Activated CD8-positive, alpha-beta memory T cell treated with anti-CD3 and anti-CD28 coated beads for 1 hour (primary cell): Measurements from ENCODE around the gene HTR1D.

Experiments used
- DNase-seq, 2 donors: peaks; one replicate each; pipeline ENCODE4 v3.0.0-alpha.2; 2020; ENCODE audit warnings: low read depth in 1 of 2; ENCODE audit errors: extremely low read depth in 1 of 2

HTR1D gene

DNA sequence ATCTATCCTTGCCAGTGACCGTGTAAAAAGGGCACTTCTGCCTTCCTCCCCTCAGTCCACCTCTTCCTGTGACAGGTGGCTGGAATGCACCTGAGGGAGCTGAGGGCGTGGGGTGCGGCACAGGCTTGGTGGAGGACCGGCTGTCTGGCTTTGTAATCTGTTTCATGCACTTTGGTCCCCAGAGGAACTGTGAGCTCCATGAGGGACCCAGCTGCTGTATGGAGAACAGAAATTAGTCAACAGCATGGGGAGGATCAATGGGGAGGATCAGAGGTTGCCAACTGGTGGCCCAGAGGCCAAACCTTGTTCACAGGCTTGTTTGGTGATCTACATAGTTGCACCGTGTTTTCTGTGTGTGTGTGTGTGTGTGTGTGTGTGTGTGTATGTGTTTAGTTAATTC lies 29.7 kb downstream of the HTR1D start:
- DNase-seq, result no peak

DNA sequence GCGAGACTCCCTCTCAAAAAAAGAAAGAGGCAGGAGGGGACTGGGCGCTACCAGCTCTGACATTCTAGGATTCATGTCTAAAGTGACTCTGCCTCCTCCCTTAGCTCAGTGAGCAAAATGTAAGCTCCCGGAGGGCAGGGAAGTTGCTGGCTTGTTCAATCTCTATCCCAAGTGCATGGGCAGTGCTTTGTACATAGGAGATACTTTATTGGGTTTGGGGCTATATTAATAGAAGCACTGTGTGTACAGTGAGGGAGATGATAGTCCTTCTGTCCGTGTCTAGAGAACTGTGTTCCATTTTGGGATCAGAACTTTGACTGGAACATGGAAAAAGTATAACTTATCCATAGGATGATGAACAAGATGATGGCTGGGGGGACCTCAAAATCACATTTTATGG lies 31.9 kb downstream of the HTR1D start:
- DNase-seq, result no peak

DNA sequence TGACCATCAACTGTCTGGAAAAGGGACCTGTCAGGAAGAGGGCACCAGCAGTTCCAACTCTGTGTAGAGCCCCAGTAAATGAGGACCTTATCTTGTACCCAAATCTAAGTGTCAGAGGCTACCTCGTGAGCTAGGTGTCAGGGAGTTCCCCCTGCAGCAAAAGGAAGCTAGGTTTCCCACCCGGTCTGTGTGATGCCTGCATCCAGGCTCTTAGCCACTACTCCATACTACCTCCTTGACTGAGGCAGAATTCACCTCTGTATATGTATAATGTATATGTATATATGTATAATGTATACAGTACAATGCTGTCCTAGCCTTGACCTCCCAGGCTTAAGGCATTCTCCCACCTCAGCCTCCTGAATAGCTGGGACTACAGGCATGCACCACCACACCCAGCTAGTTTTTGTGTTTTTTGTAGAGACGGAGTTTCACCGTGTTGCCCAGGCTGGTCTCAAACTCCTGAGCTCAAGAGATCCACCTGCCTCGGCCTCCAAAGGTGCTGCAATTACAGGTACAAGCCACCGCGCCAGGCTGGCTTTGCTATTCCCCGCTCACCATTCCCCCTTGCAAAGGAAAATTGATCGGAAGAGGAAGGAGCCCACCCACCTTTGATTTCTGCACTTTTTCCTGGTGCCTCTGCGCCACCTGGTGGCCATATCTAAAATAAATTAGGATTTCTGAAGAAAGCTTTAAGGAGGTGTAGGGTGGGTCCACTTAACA lies 32.9 kb downstream of the HTR1D start:
- peak in 1 of 2 donors; percentile 16 for DNase-seq

DNA sequence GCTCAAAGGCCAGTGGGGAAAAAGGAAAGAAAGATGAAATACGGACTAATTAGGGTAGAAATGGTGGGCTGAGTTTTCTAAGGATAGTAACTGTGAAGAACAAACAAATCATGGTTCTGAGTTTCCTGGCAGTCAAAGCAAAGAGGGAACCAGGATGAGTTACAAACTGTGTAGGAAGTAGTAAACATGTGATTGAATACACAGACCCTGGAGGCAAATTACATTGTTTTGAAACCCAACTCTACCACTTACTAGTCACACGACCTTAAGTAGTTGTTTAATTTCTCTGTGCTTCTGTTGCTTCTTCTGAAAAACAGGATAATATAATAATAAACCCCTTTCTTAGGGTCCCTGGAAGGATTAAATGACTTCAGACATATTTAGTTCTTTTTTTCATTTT lies 37.4 kb downstream of the HTR1D start:
- no peak for DNase-seq

DNA sequence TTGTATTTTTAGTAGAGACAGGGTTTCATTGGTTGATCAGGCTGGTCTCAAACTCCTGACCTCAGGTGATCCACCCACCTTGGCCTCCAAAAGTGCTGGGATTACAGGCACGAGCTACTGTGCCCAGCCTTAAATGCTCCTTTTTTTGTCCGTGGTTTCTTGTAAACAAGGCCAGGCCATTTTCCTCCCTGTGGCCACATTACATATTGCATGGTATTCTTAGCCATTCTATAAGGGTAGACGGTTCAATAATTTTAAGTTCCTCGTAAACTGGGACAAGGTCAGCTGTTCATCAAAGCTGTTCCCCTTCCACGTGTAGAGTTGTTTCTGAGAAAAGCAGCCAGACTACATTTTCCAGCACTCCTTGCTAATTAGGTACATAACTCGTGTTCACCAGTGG lies 38.4 kb downstream of the HTR1D start:
- DNase-seq, result no peak

DNA sequence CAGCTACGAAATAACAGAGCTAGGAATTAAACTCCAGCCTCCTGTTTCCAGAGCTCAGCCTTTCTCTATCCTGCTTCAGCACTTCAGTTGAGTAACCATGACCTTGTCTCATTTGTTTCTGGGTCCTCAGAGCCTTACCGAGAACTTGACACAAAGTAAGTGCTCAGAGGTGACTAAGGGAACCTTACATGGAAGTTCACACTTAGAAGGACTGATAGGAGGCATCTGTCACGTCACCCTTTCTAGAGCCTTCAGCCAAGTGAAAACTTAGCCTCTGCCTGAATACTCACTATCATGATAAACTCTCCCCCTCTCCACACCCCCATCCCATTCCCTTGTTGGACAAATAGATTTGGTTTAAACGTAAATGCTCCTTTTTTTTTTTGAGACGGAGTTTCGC lies 38.9 kb downstream of the HTR1D start:
- DNase-seq, result no peak

DNA sequence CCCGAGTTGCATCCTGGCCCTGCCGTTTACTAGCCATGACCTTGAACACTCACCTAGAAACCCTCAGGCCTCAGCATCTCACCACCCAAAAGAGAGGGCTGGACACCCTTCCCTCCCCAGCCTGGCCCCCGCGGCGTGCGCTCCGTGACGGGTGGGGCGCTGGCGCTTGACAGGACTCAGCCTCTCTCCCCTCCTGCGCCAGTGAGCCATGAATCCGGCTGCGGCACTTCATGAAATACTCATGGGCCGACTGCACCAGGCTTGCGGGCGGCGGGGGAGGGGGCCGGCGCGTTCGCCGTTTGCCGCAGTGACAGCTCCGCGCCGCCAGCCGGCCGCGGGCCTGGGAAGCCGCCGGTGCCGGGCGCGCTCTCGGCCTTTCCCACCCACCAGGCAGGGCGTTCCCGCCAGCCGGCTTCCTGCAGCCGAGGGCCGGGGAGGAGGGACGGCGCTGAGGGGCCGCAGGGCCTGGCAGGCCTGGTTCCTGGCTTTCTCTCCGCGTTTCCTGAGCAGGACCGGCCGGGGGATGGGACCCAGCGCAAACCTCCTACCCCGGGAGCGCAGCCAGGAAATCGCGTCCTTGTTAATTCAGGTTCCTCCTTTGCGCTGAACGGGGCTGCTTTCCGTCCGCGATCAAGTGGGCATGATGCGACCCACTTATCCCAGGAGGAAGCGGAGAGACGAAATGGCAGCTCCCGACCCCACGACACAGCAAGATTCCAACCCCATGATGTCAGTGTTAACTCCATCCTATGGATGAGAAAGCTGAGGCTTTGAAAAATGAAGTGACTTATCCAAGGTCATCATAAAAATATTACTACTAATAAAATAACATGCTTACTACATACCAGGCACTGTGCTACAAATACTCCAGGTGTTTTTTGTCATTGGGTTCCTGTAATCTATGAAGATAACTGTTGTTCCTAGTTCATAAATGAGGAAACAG lies 39.6 kb downstream of the HTR1D start:
- DNase-seq, result peak in 1 of 2 donors; percentile 27

DNA sequence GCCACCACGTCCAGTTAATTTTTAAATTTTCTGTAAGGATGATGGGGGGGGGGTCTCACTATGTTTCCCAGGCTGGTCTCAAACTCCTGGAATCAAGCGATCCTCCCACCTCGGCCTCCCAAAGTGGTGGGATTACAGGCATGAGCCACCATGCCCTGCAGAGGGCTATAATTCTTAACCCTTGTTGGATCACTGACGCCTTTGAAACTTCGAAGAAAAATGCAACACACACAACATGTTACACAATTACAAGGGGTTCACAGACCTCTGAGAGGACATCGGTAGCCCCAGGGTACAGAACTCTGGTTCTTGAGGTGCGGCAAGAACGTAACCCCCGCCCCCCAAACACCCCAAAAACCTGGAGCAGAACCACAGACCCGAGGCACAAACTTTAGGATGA lies 40.3 kb downstream of the HTR1D start:
- no peak for DNase-seq

DNA sequence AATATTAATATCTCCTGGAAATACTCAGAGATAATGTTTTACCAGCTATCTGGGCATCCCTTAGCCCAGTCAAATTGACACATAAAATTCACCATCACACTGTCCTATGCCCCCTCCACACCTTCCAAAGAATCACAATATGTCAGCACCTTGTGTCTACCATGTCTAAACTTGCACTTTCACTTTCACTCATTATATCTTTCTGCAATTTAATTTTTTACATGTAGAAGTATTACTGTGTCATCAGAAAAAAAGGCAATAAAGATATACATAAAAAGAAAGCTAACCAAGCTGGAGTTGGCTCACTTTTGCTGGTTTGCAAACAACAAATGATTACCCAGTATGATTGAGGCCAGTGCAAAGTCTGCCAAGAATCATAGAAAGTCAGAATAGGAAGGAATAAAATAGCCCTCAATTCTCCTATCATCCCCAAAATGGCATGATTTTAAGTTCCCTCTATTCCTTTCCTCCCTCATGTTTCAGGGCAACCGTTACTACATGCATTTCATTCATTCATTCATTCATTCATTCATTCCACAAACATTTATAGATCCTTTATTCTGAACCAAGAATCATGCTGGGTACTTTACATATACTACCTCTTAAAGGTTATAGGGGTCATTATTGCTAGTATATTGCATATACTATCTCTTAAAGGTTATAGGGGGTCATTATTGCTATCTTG lies 42.7 kb downstream of the HTR1D start:
- no peak for DNase-seq

DNA sequence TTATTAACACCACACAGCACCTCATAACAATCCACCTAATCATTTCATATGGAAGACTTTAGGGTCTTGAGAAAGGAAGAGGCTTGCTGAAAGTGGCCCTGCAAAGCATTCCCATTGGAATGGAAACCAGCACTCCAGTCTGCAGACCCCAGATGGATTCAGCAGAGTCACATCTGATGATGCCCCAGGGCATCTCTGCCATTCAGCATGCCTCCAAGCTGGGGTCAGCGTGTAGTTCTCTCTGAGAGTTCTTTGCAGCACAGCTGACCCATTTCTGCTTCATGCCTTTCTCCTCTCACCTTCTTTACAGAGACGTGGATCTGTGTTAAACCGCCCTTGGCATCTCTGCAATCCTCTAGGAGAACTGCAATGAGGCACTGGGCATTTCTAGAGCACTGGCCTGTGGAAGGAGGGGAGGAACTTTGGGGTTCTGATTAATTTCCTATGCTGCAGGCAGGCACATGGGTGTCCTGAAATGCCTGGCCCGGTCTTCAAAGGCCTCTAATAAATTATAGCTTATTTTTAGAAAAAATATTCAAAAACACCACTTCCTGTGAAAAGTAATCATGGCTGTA lies 46.0 kb downstream of the HTR1D start:
- no peak for DNase-seq

DNA sequence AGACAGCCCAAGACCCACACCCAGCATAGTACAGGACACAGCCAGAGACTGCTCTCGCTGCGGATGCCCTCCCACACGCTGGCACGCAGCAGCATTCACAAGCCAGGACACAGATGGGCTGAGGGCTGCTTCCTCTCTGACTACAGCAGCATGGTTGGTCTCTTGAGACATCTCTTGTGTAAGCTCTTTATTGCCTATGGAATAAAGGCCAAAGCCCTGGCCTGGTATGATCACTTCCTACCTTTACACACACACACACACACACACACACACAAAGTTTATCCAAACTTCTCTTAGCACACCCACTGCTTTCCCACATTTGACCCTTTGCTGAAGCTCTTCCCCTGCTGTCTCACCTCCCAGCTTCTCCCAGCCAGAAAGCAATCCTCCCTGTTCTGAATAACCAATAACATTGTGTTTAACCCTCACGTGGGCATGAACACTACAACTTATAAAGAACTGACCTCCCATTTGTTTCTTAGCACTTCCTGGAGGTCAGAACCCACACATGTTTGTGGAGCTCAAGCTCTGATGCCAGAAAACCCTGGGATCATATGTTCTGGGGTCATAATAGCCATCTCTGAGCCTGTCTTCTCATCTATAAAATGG lies 47.5 kb downstream of the HTR1D start:
- no peak for DNase-seq

DNA sequence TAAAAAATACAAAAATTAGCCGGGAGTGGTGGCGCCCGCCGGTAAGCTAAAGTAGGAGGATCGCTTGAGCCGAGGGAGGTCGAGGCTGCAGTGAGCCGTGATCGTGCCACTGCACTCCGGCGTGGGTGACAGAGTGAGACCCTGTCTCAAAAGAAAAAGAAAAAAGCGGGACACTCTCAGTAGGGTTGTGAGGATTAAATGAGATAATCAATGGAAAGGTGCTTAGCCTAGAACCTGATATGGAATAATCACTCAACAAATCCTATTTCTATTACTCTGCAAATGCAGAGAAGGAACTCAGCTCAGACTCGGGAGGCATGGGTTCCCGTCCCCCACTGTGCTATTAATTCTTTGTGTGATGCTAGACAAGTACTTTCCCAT lies 48.1 kb downstream of the HTR1D start:
- DNase-seq, result no peak

DNA sequence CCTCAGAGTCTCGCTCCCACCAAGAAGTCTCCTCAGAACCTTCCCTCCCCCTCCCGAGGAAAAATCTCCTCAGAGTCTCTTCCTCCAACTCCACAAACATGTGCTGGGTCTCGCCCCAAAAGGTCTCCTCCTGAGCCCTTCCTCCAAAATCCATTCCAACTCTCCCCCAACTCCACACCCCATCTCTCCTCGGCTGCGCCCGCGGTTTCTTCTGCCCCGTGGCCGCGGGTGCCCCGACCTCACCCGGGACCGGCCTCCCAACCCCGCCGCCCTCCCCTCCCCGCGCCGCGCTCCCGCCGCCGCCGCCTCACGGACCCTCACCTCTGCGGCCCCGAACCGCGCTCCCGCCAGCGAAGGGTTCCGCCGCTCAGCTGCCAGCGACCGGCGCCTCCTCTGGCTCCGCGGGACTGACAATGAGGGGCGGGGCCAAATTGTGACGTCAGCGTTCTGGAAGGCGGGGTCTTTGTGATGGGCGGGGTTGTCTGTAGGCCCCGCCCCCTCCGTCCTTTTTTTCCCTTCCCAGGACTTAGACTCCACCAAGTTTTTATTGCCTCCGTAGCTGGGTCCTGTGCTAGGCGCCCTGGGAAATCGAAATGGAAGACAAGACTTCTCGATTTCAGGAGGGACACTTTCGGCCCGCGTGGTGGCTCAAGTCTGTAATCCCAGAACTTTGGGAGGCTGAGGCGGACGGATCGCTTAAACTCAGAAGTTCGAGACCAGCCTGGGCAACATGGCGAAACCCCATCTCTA lies 48.7 kb downstream of the HTR1D start, which contains the start of gene LUZP1:
TSS of gene LUZP1 (minus strand) at position 412 of the 750 bp plus-strand sequence.
- DNase-seq, result peak; percentile 75 to 89

DNA sequence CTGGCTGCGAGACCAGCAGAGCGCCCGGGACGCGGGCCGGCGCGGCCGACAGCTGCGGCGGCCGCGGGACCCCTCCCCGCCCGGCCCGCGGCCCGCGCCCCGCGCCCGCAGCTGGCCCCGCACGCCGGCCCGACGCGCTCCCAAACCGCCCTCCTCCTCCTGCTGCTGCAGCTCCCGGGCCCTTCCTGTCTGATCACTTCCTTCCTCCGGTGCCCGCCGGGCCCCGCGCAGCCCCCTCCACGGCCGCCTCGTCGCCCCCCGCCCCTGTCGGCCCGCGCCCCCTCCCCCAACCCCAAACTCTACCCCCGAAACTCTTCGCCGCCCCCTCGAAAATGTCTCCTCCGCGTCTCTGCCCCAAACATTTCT lies 49.2 kb downstream of the HTR1D start:
- DNase-seq, result no peak

DNA sequence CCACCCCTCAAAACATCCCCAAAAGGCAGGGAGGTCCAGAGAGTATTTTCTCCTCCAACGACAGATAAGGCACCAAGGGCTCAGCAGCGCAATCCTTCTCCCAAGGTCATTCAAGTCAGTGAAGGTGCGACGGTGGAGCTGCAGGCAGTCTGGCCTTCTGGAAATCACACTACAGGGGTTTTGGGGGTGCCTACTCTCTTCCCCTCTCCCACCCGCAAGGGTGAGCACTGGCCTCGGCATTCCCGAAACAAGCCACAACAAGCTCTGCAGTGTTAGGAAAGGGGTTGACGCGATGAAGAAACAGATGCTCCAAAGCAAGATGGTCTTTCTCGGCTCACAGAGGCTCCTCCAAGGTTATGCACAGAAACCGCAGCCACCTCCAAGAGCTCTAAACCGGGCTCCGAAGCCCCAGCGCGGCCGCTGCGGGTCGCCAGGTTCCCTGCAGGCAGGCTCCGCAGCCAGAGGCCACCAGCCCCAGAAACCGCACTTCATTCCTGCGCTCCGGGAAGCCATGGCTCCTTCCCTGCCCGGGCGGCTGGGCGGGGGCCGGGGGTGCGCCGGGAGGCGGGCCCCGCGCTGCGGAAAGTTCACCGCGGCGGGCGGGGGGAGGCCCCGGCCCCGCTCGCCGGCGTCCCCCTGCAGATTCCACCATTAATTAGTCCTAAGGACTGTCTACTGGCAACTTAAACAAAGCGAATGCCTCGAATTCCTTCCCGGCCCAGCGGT lies 49.8 kb downstream of the HTR1D start:
- no peak for DNase-seq

DNA sequence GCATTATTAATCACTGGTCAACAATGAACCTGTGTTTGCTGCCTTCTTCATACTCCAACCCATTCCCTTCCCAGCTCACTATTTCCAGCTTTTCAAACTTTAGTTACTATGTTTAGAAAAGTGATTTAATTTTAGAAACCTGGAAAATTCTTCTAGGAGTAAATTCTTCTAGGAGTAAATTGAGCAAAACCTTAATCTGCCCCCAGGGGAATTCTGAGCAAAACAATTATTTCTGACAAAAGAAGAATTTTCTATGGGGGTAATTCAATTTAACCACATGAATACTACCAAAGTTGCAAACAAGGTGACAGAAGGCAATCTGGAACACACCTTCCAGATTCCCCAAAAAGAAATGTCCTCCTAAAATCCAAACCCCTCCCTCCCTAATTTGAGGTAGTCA lies 50.4 kb downstream of the HTR1D start:
- no peak for DNase-seq

DNA sequence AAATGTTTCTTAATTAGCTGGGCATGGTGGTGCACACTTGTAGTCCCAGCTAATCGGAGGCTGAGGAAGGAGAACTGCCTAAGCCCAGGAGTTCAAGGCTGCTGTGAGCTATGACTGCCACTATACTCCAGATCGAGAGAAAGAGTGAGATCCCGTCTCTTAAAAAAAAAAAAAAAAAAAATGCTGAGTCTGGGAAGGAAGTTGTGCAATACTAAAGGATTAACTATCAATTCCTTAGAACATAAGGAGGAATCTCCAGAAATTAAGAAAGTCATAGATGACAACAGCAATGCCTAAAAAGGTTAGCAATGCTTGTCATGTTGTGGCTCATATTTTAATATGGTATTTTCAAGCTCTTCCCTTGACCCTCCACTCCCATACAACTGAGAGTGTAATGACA lies 53.9 kb downstream of the HTR1D start:
- no peak for DNase-seq

DNA sequence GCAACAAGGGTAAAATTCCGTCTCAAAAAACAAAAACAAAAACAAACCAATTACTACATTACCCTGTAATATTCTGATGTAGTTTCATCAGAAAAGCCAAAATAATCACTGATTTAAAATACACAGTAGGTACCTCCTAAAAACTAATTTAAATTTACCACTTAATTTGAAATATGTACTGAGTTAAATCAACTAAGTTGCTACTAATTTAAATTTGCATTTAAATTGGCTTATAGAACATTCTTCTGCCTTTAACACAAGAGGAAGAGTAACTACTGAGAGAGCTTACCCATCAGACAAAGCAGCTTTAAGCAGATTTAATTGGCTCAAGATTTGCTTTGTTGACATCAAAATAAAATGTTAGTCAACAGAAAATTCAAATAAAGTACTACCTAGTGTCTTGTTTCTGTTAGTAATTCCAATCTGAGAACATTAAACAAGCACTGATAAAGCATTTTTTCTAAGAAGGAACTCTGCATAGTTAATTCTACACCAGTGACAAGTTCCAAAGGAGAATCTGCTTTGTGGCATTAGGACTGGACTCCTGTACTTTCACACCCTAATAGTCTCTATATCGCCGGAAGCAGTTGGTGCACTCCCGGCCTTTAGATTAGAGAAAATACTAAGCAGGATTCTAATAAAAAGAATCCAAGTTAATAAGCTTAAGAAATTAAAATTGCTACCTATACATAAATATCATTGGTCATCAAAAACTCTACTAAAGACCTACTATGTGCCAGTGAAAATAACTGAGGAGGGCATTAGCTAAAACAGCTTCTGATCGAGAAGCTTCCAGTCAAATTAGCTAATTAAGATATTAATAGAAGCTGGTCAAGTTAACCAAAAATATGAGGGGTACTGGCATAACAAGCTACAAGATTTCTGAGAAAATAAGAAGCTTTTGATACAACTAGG lies 57.1 kb downstream of the HTR1D start:
- no peak for DNase-seq
